AG09319 (cell line): ENCODE results near the gene AHSG.

Experiments
- DNase-seq: peaks from one replicate; pipeline ENCODE4 v3.0.0-alpha.2; 2010; ENCODE audit warnings: low read depth; ENCODE audit errors: extremely low read depth
- TF ChIP-seq, protein P1 (sequence below): IDR thresholded peaks from 2 replicates; pipeline ENCODE4 v1.5.1; 2011; ENCODE audit warnings: low read depth, mild to moderate bottlenecking, inconsistent platforms, low read length, moderate library complexity

Gene AHSG

DNA sequence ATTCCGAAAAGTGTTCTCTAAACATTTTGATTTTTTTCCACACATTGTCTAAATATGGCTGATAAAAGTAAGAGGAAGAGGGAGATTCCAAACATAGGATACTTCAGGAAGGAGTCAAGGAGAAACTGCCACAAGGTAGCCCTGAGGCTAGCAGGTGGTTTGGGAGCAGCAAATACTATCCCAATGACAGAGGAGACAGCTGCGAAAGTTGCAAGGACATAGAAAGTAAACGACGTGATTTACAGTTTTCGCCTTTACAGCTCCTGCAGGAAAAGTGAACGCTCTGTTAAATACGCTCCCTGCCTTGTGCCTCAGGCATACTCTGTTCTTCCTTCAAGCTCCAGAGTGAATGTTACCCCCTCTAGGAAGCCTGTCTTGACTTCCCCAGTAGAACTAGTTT is 23.7 kb downstream of the AHSG start:
- no peak for DNase-seq
- TF ChIP-seq, protein P1, sequence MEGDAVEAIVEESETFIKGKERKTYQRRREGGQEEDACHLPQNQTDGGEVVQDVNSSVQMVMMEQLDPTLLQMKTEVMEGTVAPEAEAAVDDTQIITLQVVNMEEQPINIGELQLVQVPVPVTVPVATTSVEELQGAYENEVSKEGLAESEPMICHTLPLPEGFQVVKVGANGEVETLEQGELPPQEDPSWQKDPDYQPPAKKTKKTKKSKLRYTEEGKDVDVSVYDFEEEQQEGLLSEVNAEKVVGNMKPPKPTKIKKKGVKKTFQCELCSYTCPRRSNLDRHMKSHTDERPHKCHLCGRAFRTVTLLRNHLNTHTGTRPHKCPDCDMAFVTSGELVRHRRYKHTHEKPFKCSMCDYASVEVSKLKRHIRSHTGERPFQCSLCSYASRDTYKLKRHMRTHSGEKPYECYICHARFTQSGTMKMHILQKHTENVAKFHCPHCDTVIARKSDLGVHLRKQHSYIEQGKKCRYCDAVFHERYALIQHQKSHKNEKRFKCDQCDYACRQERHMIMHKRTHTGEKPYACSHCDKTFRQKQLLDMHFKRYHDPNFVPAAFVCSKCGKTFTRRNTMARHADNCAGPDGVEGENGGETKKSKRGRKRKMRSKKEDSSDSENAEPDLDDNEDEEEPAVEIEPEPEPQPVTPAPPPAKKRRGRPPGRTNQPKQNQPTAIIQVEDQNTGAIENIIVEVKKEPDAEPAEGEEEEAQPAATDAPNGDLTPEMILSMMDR, result no peak

DNA sequence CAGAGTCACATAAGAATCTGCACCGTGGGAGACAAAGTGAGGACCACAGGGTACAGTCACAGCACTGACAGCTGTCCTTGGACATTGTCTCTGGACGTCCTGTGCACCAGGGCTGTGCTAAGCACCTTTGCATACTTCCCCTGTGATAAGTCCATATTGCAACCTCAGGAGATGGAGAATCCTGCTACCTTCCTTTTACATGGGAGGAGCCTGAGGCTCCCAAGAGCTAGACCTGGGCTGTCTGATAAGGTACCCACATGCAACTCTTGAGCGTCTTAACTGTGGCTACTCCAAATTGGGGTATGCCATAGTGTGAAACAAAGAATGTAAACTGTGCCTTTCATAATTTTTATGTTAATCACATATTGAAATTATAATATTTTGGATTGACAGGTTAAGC is 24.8 kb downstream of the AHSG start:
- TF ChIP-seq, protein P1, result no peak
- DNase-seq, result no peak

DNA sequence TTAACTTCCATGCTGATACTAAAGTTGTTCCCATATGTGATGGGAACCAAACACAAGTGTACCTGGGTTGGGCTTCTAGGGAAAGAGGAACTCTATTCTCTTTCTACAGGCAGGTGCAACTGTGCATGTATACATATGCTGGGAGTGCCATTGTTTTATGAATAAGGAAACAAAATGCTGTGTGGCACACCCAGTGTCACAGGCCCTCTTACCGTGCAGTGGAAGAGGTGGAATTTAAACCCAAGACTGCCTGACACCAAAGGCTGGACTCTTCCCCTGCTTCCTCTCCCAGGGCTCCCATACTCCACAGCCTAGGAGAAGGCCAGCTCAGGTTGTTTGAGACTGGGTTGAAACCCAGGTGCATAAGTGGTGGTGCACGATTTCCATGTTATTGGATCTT is 25.4 kb downstream of the AHSG start:
- TF ChIP-seq, protein P1, result no peak
- DNase-seq, result no peak

DNA sequence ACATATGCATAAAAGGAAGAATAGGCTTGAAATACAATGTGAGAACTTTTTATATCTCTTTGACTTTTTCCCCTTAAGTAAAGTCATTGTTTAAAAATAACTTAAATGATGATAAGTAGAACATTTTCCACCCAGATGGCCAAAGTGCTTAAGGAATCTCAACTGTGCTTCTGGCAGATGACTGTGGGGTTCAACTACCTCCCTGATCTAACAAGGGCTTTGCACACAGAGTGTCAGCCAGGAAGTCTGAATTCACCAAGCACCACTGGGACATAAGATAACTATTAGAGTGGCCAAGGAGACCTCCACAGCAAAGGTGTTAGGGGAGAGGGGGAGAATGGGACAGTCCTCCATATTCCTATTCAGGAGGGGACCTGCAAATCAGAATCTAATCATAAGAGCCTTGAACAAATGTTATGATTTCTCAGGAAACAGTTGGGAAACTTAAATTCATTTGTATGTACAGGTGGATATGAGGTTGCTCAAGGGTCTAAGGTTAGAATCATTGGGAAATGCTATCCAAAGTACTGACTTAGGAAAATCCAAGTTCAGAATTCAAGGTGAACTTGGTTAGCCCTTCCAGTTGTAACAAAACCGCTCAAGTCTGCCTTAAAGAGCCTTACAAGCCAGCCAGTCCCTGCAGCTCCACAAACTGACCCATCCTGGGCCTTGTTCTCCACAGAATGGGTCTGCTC is 27.1 kb downstream of the AHSG start, which contains the start of gene FETUB:
Gene FETUB, plus strand, starts transcription at position 622 of the 695 bp plus-strand sequence. Its CDS starts 62 bp downstream, at position 684.
- TF ChIP-seq, protein P1, result no peak
- DNase-seq, result no peak

DNA sequence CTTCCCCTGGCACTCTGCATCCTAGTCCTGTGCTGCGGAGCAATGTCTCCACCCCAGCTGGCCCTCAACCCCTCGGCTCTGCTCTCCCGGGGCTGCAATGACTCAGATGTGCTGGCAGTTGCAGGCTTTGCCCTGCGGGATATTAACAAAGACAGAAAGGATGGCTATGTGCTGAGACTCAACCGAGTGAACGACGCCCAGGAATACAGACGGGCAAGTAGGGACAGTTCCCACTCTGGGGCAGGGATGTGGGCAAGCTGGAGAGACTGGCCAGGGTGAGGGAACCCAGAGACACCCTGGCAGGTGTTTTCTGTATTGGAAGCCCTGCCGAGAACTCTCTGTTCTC is 27.6 kb downstream of the AHSG start:
- TF ChIP-seq, protein P1, result no peak
- DNase-seq, result no peak

DNA sequence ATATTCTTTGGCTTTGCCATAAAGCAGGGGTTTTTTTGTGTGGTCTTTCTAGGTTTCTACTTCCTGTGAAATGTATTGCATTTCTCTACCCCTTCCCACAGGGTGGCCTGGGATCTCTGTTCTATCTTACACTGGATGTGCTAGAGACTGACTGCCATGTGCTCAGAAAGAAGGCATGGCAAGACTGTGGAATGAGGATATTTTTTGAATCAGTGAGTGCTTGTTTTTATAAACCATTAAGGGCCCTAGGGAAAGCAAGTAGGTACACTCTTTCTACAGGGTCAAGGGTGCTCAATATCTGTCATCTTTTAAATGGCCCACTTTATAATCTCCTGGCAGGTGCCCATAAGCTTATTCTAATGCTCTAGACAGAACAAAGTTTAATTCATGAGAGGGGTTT is 28.1 kb downstream of the AHSG start:
- TF ChIP-seq, protein P1, result no peak
- DNase-seq, result no peak

DNA sequence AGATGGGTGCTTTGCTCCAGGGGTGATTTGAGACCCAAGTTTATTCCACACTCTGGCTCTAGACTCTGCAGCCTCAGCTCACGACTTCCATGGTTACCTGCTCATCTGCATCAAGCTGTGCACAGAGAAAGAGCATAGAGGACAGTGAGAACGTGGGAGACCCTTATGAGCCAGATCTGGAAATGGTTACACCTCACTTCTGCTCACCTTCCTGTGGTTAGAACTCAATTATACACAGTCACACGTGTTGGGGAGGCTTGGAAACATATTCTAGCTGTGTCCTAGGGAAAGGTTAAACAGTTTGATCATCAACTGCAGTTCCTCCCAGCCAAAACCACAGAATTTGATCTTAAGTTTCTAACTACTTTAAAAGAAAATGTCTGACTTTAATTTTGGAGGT is 29.2 kb downstream of the AHSG start:
- DNase-seq, result no peak
- TF ChIP-seq, protein P1, result no peak
